ENCODE results near the gene CEP63. TPM values are rescaled to one million over a fixed set of nuclear protein-coding genes. Genes with fewer than 3 reads are reported as not detected.

CEP63 gene
- total RNA-seq, 1 donor from 2014 or later: 34.7 TPM

DNA sequence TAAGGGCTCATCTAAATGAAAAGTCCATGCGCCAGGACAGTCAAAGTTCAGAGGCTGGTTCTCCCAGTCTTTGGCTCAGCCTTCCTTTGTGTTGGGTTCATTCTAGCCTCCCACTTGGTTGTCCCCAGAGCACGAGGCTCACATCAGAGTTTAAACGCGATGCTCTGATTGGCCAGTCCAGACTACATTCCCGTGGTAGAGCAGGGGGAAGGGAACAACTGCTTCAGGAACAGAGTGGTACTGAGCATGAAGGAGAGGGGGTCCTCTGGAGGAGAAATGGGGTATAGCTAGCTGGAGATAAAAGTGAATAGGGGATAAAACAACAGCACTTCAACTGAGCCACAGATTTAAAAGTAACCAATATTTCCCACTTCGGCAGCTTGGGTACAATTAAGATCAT lies 32.2 kb upstream of the CEP63 start:
- TF ChIP-seq, protein P1, sequence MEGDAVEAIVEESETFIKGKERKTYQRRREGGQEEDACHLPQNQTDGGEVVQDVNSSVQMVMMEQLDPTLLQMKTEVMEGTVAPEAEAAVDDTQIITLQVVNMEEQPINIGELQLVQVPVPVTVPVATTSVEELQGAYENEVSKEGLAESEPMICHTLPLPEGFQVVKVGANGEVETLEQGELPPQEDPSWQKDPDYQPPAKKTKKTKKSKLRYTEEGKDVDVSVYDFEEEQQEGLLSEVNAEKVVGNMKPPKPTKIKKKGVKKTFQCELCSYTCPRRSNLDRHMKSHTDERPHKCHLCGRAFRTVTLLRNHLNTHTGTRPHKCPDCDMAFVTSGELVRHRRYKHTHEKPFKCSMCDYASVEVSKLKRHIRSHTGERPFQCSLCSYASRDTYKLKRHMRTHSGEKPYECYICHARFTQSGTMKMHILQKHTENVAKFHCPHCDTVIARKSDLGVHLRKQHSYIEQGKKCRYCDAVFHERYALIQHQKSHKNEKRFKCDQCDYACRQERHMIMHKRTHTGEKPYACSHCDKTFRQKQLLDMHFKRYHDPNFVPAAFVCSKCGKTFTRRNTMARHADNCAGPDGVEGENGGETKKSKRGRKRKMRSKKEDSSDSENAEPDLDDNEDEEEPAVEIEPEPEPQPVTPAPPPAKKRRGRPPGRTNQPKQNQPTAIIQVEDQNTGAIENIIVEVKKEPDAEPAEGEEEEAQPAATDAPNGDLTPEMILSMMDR (IDR thresholded peaks at IDR 0.05; ENCODE audit: borderline replicate concordance): peak; percentile 23
- no peaks in the 10 kb centered on the region for H3K4me1 ChIP-seq
- H3K9me3 ChIP-seq (replicated peaks): no peaks in the 10 kb centered on the region
- no peaks in the 10 kb centered on the region for H3K36me3 ChIP-seq
- intact Hi-C loops (cut with micrococcal nuclease): no loop called here
- no peaks in the 10 kb centered on the region for H3K27me3 ChIP-seq (ENCODE audit: low read depth)
- no peak overlapping the region for H3K4me3 ChIP-seq
- H3K27ac ChIP-seq (replicated peaks): no peak overlapping the region
- DNase-seq: no peak

DNA sequence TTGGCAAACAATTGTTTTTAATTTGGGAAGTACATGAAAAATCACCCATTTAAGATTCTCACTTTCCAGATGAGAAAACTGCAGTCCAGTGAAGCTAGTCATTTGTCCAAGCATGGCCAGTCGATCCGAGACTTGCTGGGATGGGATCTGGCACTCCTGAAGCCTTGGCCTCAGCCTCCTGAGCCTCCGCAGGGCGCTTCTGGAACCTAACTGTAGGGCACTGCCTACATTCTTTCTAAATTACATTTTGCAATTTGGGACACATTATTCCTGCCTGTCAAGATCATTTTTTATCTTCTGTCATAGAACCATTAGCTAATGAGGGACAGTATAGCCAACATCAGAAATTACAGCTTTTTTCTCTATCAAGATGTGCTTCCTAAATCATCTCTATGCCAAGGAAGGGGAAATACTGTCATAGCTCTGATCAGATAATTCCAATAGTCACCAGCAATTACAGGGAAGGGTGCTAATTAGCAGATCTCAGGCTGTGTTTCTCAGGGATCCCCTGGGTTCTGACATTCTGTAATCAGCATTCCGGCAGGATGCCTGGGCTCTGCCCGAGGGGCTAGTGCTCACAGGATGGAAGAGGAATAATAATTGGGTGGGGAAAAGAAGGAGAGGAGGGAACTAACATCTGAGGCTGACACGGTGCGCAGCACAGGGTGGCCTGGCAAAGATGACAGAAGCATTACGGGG lies 28.3 kb upstream of the CEP63 start:
- H3K27me3 ChIP-seq (ENCODE audit: low read depth): no peaks in the 10 kb centered on the region
- peaks cover 12% of the 10 kb centered on the region for H3K4me1 ChIP-seq
- no peak overlapping the region for H3K27ac ChIP-seq (replicated peaks)
- H3K9me3 ChIP-seq (replicated peaks): no peaks in the 10 kb centered on the region
- intact Hi-C loops (cut with micrococcal nuclease): no loop called here
- TF ChIP-seq, protein P1 (IDR thresholded peaks at IDR 0.05; ENCODE audit: borderline replicate concordance): no peak
- no peaks in the 10 kb centered on the region for H3K36me3 ChIP-seq
- H3K4me3 ChIP-seq: no peak overlapping the region
- no peak for DNase-seq

DNA sequence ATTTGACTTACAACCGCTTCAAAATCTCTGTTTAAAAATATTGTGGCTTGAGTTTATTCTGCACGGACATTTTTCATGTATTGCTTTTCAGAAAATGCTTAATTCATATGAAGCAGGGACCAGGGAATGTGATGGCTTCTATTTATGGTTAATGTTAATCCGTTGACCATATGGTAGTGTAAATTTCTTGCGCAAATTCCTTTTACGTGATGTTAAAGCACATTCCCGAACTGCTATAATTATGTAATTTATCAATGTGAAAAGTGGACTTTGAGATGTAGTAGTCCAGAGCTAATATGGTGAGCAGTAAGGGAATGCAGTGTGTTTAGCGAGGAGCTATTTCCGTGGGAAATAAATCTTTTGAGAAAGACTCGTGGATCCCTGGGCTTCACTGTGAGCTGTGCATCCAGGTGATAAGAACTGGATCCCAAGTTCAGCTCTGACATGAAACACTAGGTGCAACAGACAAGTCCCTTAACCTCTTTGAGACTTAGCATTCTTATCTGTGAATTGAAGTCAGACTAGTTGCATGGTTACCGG lies 27.4 kb upstream of the CEP63 start:
- no peaks in the 10 kb centered on the region for H3K27me3 ChIP-seq (ENCODE audit: low read depth)
- H3K4me1 ChIP-seq: peaks cover 21% of the 10 kb centered on the region
- TF ChIP-seq, protein P1 (IDR thresholded peaks at IDR 0.05; ENCODE audit: borderline replicate concordance): no peak
- DNase-seq: no peak
- no peaks in the 10 kb centered on the region for H3K36me3 ChIP-seq
- intact Hi-C loops (cut with micrococcal nuclease): no loop called here
- H3K27ac ChIP-seq (replicated peaks): no peak overlapping the region
- H3K4me3 ChIP-seq: no peak overlapping the region
- no peaks in the 10 kb centered on the region for H3K9me3 ChIP-seq (replicated peaks)

DNA sequence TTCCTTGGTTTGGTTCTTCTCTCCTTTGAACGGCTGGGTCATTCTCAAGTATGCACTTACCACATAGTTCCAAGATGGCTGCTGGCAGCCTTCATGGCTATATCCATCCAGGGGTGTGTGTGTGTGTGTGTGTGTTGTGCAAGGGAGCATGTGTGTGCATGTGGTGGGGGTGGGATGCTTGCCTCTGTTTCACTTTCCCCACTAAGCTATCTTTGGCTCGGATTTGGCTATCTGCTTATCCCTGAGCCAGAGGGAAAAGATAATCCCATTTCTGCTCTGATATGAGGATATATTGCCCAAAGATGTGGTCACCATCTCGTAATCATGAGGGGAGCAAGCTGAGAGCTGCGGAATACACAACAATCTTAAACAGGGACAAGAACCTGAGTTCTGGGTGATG lies 26.3 kb upstream of the CEP63 start:
- intact Hi-C loops (cut with micrococcal nuclease): no loop called here
- Histone ChIP-seq H3K36me3 (no peaks in the 10 kb centered on the region), H3K27ac (replicated peaks) (peak overlapping the region; percentile 62), H3K9me3 (replicated peaks) (no peaks in the 10 kb centered on the region), H3K4me3 (no peak overlapping the region), H3K4me1 (peaks cover 27% of the 10 kb centered on the region), H3K27me3 (ENCODE audit: low read depth) (no peaks in the 10 kb centered on the region)
- TF ChIP-seq, protein P1 (IDR thresholded peaks at IDR 0.05; ENCODE audit: borderline replicate concordance): no peak
- DNase-seq: no peak

DNA sequence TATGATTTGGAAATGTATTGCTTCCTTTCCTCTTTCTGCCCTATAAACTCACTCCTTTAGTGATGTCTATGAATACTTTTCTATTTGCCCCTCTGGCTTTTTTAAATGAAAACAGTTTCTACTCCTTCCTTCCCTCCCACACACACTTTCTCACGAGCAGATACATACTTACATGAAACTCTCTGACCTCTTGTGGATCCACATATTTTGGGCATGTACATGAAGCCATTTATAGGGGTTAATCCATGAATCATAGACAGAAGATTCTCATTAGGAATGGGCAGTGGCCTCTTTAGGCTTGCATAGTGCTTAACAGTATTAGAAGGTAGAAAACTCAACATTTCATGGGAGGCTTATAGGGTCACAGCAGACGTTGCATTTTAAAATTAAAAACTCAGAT lies 24.9 kb upstream of the CEP63 start:
- Histone ChIP-seq H3K4me3 (no peak overlapping the region), H3K27me3 (ENCODE audit: low read depth) (no peaks in the 10 kb centered on the region), H3K36me3 (no peaks in the 10 kb centered on the region), H3K27ac (replicated peaks) (peak overlapping the region; percentile 84), H3K4me1 (peaks cover 35% of the 10 kb centered on the region), H3K9me3 (replicated peaks) (no peaks in the 10 kb centered on the region)
- TF ChIP-seq, protein P1 (IDR thresholded peaks at IDR 0.05; ENCODE audit: borderline replicate concordance): no peak
- no peak for DNase-seq
- intact Hi-C loops (cut with micrococcal nuclease): no loop called here

All from left ventricle myocardium inferior (tissue), 1 donor.